ENCODE results near the gene CMTM8.

The CMTM8 gene

DNA sequence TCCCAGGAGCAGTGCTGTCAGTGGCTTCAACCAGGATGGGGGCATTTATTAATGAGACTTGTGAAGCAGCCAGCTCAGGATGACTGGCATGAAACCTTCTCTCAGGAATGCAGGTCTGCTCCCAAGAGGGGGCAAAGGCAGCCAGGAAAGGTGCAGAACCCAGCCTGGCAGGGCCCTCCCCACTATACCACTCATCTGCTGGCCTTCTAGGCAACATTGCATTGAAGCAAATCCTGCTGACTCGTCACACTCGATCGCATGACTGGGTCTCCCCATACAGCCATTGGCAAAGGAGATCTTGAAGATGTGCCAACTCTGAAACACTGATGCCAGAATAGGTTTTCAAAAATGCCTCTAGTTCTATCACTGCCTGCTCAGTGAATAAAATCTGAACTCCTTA lies 87.4 kb downstream of the CMTM8 start:
- TF ChIP-seq, protein P1, sequence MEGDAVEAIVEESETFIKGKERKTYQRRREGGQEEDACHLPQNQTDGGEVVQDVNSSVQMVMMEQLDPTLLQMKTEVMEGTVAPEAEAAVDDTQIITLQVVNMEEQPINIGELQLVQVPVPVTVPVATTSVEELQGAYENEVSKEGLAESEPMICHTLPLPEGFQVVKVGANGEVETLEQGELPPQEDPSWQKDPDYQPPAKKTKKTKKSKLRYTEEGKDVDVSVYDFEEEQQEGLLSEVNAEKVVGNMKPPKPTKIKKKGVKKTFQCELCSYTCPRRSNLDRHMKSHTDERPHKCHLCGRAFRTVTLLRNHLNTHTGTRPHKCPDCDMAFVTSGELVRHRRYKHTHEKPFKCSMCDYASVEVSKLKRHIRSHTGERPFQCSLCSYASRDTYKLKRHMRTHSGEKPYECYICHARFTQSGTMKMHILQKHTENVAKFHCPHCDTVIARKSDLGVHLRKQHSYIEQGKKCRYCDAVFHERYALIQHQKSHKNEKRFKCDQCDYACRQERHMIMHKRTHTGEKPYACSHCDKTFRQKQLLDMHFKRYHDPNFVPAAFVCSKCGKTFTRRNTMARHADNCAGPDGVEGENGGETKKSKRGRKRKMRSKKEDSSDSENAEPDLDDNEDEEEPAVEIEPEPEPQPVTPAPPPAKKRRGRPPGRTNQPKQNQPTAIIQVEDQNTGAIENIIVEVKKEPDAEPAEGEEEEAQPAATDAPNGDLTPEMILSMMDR (conservative IDR thresholded peaks at IDR 0.05; ENCODE audit: low read depth) = no peak
- ChIA-PET POLR2A (ENCODE audit: low non-redundant PET) (interaction anchor here (0.6 kb wide), 1 partner anchor 27 kb away, joined by 4 read pairs; no protein-coding TSS in a partner anchor), CTCF (no interaction called here)
- DNase-seq (ENCODE audit: low spot score) = peak; percentile 6
- H3K27ac ChIP-seq = no peak overlapping the region

DNA sequence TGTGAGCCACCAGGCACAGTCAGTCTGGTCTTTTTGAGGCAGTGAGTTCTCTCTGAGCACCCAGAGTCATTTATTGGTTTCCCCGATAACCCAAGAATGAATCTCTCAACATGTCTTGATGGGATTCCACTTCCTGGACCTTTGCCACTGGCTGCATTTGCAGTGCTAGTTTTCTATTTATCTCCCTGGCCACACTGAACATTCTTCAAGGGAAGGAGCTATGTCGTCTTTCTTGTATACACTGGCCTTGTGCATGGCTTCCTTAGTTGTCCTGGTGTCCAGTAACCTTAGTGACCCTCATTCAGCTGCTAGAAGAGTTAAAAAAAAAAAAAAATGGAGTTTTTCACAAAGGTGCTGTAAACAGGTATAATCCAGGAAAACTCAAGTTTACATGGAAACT lies 88.3 kb downstream of the CMTM8 start:
- TF ChIP-seq, protein P1 (conservative IDR thresholded peaks at IDR 0.05; ENCODE audit: low read depth) = no peak
- ChIA-PET POLR2A (ENCODE audit: low non-redundant PET) (no interaction called here), CTCF (no interaction called here)
- H3K27ac ChIP-seq = no peak overlapping the region
- DNase-seq (ENCODE audit: low spot score) = no peak

DNA sequence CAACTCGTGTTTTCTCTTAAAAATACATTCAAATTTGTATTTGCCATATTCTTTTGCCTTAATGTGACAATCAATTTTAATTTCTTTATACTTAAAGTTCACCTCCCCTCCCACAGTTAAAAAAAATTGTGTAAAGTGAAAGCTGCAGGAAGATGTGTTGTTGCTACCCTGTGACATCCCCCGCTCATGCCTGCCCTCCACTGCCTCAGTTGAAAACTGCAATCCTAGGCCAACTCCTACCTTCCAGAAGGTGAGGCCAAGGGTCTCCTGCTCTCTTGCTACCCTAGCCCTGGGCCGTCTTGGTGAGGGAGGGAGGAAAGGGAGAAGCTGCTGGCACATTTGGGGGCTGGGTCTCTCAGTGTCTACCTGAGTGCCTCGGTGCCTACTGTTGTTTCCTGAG lies 96.2 kb downstream of the CMTM8 start:
- DNase-seq (ENCODE audit: low spot score) = no peak
- H3K27ac ChIP-seq = no peak overlapping the region
- CTCF ChIA-PET = interaction anchor here (0.6 to 0.8 kb wide), 4 partner anchors 12 to 158 kb away, joined by 3 read pairs; no protein-coding TSS in a partner anchor
- TF ChIP-seq, protein P1 (conservative IDR thresholded peaks at IDR 0.05; ENCODE audit: low read depth) = no peak; the same call in 1 of the 2 replicates
- POLR2A ChIA-PET (ENCODE audit: low non-redundant PET) = no interaction called here

DNA sequence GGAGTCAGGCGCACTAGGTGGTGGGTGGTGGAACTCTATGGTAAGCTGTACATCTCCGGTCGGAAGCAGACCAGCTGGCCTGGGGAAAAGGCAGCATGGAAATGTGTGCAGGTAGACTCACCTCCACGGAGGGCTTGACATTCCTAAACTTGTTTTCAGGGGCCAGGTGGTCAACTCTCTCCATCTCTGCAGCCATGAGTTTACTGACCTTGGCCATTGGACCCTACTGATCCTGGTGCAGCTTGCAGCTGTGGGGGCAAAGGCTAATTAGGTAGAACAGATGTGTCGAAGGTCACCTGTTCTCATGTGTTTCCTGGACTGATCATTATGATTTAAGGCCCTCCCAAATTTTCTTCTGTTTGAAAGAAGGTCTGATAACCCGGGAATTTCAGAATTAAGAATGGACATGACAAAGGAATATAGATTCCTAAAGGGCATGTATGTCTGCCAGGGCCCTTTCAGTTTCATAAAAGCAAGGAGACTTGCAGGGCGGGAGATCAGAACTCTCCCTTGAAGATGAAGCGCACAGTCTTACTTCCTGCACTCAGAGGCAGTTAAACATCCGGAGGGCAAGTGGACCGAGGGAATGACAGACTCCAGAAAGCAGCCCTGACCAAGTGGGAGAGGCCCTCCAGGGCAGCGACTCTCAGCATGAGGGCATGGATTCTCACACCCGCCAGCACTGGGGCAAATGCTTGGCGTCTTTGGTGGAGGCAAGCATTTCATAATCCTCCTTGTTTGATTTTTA lies 97.1 kb downstream of the CMTM8 start:
- no peak for DNase-seq (ENCODE audit: low spot score)
- ChIA-PET POLR2A (ENCODE audit: low non-redundant PET) (no interaction called here), CTCF (interaction anchor here (0.6 kb wide), 2 partner anchors 133 to 159 kb away, joined by 3 to 4 read pairs; no protein-coding TSS in a partner anchor)
- no peak overlapping the region for H3K27ac ChIP-seq
- TF ChIP-seq, protein P1 (conservative IDR thresholded peaks at IDR 0.05; ENCODE audit: low read depth) = no peak

DNA sequence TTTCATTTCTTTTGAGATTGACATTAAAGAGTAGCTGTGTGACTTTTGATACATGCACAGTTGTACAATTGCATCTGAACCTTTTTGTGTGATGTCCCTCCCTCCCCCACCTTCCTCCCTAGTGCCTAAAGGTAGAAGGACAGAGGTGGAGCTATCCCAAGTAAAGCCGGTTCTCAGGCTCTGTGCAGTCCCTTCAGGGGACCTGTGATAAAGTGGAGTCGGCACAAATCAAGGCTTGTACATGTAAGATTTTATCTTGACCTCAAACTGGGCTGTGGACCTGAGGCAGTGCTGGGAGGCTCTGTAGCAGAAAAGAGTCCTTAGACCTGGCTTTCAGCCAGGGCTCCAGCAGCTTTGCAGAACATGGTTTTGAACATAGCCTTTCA lies 97.6 kb downstream of the CMTM8 start:
- ChIA-PET POLR2A (ENCODE audit: low non-redundant PET) (no interaction called here), CTCF (no interaction called here)
- no peak overlapping the region for H3K27ac ChIP-seq
- TF ChIP-seq, protein P1 (conservative IDR thresholded peaks at IDR 0.05; ENCODE audit: low read depth) = no peak
- no peak for DNase-seq (ENCODE audit: low spot score)

DNA sequence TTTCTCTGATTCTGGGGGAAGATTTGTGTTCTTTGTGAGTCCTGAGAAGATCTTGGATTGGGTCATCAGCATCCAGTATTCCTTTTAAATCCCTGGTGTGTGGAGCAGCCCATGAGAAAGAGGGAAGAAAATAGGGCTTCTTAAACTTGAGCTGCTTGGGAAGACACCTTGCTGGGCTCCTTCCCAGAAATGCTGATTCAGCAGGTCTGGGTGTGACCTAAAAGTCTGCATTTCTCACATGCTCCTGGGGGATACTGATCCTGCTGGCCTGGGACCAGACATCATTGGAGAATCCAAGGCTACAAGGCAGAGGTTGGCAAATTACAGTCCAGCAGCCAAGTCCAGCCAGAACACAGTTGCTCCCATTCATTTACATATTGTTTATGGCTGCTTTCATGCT lies 99.0 kb downstream of the CMTM8 start:
- TF ChIP-seq, protein P1 (conservative IDR thresholded peaks at IDR 0.05; ENCODE audit: low read depth) = no peak
- ChIA-PET POLR2A (ENCODE audit: low non-redundant PET) (no interaction called here), CTCF (no interaction called here)
- no peak overlapping the region for H3K27ac ChIP-seq
- no peak for DNase-seq (ENCODE audit: low spot score)
